UCSD-AML1 (cell line): Measurements from ENCODE around the gene LRRC26.

Experiments
- DNase-seq: peaks from one replicate; lab custom pipeline; 2025; ENCODE audit not compliant: unreplicated experiment; lab: John Stamatoyannopoulos, UW

The LRRC26 gene

GRCh38 chr9:137168904-137169856 is 671 bp downstream of the LRRC26 start:
- DNase-seq = peak; percentile 21

DNA sequence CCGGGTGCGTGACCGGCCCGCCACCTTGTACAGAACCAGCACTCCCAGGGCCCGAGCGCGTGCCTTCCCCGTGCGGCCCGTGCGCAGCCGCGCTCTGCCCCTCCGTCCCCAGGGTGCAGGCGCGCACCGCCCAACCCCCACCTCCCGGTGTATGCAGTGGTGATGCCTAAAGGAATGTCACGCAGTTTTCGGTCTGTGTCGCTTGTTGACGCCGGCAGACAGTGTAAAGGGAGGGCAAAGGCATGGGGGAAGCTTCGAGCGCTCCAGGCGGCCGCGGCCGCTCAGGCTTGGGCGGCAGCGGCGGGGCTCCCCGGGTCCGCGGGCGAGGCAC is 1.3 kb downstream of the LRRC26 start:
- DNase-seq = no peak

- DNase-seq = no peak
These were observed 1.9 kb downstream of the LRRC26 start for GRCh38 chr9:137167747-137168572.

DNA sequence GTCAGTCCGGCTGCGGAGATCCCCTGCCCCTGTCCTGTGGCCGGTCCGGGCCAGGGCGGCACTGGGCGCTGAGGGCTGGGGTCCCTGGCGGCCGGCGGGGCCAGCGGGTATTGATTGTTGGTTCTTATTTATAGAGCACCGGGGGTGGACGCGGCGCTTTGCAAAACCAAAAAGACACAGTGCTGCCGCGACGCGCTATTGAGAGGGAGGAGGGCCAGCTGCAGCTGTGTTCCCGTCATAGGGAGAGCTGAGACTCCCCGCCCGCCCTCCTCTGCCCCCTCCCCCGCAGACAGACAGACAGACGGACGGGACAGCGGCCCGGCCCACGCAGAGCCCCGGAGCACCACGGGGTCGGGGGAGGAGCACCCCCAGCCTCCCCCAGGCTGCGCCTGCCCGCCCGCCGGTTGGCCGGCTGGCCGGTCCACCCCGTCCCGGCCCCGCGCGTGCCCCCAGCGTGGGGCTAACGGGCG is 2.5 kb downstream of the LRRC26 start:
- DNase-seq = no peak

- no peak for DNase-seq
These were observed 3.2 kb downstream of the LRRC26 start for GRCh38 chr9:137166380-137167229.

- no peak for DNase-seq
These were observed 4.5 kb downstream of the LRRC26 start for GRCh38 chr9:137165250-137165836.

GRCh38 chr9:137164370-137165249 is 5.2 kb downstream of the LRRC26 start:
- DNase-seq = no peak

DNA sequence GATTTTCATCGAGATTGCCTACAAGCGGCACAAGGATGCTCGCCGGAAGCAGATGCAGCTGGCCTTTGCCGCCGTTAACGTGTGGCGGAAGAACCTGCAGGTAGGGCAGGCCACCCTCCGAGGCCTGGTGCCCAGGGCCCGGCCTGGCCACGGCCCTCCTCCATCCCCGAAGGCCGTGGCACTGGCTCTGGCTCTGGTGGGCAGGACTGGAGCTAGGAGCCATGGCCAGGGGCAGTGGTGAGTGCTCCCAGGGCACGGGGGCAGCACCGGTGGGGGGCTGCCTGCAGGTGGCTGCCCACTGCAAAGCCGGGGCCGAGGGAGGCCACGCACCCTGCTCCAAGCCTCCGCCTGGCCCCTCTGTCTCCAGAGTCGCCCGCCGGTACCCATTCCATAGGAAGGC is 6.0 kb downstream of the LRRC26 start:
- no peak for DNase-seq

- no peak for DNase-seq
These were observed 6.5 kb downstream of the LRRC26 start for GRCh38 chr9:137163365-137163715.

DNA sequence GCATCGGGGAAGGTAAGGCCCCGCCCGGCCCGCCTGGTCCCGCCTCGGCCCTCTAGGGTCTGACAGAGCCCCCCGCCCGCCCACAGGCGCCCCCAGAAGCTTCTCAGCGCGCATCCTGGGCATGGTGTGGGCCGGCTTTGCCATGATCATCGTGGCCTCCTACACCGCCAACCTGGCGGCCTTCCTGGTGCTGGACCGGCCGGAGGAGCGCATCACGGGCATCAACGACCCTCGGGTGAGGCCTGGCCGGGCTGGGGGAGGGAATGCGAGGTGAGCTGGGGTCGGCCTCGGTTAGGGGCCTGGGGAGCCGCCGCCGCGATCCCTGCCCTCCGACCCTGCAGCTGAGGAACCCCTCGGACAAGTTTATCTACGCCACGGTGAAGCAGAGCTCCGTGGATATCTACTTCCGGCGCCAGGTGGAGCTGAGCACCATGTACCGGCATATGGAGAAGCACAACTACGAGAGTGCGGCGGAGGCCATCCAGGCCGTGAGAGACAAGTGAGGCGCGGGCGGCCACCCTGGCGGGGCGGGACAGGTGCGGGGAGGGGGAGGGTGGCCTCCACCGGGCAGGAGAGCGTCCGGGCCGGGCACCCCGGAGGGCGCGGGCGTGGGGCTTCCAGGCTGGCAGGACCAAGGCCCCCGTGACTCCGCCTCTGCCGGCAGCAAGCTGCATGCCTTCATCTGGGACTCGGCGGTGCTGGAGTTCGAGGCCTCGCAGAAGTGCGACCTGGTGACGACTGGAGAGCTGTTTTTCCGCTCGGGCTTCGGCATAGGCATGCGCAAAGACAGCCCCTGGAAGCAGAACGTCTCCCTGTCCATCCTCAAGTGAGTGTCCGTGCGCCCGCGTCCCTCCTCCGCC is 7.1 kb downstream of the LRRC26 start:
- no peak for DNase-seq

DNA sequence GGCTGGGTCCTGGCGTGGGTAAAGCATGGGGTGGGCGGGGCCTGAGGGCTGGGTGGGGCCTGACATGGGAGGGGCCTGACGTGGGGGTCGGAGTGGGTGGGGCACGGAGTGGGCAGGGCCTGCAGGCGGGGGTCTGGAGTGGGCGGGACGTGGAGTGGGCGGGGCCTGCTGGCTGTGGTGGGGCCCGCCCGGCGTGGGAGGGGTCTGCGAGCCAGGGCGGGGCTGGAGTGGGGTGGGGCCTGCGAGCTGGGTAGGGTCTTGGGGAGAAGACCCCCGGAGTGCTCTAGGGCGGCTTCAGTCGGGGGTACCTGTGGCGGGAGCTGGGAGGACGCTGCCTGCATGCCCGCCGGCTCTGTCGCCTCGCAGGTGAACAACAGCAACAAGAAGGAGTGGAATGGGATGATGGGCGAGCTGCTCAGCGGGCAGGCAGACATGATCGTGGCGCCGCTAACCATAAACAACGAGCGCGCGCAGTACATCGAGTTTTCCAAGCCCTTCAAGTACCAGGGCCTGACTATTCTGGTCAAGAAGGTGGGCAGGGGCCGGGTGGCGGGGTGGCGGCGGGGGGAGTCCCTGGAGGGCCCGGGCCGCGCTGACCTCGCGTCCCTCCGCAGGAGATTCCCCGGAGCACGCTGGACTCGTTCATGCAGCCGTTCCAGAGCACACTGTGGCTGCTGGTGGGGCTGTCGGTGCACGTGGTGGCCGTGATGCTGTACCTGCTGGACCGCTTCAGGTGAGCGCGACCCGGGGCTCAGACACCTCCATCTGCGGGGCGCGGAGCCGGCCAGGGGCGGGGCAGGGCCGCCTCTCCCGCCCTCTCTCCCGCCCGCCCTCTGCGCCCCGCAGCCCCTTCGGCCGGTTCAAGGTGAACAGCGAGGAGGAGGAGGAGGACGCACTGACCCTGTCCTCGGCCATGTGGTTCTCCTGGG is 8.0 kb downstream of the LRRC26 start:
- no peak for DNase-seq

DNA sequence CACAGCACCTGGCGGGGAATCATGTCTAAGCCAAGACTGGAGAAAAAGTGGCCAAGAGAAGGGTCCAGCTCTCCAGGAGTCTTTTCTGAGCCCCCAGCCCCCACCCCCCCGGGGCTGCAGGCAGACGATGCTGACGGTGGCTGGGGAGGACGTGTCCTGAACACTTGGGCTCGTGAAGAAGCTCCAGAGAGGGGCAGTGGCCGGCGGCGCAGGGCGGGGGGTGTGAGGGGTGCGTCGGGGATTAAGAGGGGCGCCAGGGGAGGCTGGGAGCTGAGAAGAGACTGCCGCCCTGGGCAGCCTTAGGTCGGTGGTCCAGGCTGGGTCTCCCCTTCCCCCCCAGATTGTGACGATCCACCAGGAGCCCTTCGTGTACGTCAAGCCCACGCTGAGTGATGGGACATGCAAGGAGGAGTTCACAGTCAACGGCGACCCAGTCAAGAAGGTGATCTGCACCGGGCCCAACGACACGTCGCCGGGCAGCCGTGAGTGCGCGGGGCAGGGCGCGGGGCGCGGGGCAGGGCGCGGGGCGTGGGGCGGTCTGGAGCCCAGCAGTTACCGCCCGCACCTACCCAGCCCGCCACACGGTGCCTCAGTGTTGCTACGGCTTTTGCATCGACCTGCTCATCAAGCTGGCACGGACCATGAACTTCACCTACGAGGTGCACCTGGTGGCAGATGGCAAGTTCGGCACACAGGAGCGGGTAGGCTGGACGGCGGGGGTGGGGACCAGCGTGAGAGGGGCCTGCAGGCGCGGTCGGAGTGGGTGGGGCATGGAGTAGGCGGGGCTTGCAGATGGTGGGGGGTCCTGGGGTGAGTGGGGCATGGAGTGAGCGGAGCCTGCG is 8.9 kb downstream of the LRRC26 start:
- DNase-seq = no peak

DNA sequence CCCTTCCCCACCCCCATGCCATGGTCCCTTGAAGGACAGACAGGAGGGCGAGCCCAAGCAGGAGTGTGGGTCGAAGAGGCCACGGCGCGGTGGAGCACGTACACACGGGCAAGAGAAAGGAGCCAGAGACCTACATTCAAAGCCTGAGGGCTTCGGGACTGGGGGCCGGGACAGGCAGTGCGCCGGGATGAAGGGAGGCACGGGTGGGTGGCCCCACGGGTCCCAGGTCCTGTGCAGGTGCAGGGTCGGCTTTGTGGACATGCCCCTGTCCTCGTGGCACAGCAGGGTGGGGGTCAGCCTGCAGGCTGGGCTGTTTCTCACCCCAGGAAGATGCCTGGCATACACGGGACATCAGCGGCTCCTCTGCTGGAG is 9.8 kb downstream of the LRRC26 start:
- no peak for DNase-seq

DNA sequence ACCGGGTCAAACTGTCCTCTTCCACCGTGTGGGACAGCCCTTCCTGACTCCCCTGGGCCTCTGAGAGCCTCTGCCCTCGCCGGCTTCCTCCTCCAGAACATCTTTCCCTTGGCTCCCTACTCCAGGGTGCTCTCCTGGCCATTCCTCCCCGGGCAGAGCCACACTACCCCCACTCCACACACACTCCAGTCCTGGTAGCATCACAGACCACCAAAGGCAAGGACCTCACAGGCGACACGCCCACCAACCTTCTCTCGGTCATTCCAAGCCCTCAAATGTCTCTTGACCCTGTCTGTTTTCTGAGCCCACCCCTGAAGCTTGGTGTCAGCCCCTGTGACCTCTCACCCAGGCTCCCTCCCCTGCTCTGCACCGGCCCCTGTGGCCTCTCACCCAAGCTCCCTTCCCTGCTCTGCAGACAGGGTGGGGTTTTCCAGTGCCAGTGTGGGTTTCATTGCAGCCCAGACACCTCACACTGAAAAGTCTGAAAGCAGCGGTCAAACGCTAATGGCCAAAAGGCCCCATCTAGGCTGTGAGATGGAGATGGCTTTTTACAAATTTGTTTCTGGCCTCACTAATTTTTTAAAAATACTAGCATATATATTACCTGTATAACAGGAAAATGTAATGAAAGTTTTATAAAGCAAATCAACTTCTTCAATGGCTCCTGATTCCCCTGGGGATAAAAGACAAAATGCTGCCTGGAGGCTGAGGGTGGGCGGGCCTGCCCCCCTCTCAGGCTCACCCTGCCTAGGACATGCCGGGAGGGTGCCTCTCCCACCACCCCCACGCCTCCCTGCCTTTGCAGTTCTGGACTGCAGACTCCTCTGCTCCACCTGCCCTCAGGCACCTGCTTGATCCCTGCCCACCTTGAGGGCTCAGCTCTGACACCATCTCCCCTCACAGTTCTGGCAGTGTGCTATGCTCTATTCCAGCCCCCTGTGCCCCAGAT is 10.5 kb downstream of the LRRC26 start:
- DNase-seq = no peak

- no peak for DNase-seq
These were observed 11.2 kb downstream of the LRRC26 start for GRCh38 chr9:137158625-137159024.
